DOHH2 (cell line): ENCODE results near the gene PER1.

Experiments
- EZH2phosphoT487 ChIP-seq: fragments of 200-600 bp; sonication (generic); IDR thresholded peaks from 2 replicates; pipeline ENCODE4 v1.6.1; 2017; ENCODE audit warnings: borderline replicate concordance, mild to moderate bottlenecking, antibody characterized with exemption, low read length, moderate library complexity, mixed read lengths
- TF ChIP-seq, protein P1 (sequence below): fragments of 200-600 bp; sonication (generic); IDR thresholded peaks from one replicate; pipeline ENCODE4 v1.5.1; 2014; ENCODE audit warnings: antibody characterized with exemption, mild to moderate bottlenecking, low read depth, low read length; ENCODE audit not compliant: poor library complexity, severe bottlenecking

DNA sequence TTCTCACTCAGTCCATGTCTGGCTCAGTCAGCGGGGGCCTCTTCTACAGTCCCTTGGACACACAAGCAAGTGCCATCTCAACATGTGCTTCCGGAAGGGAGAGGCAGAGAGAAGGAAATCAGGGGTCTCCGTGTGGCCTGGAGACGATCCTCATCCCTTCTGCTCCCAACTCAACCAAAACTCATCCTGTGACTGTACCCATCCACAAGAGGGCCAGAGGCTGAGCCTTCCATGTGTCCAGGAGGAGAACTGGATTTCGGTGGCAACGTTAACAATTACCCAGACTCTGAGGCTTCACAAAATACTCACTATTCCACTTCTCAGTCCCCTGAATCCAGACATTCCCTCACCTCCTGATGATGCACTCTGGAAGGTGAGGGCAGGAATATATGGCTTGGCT lies 56.8 kb downstream of the PER1 start:
- TF ChIP-seq, protein P1, sequence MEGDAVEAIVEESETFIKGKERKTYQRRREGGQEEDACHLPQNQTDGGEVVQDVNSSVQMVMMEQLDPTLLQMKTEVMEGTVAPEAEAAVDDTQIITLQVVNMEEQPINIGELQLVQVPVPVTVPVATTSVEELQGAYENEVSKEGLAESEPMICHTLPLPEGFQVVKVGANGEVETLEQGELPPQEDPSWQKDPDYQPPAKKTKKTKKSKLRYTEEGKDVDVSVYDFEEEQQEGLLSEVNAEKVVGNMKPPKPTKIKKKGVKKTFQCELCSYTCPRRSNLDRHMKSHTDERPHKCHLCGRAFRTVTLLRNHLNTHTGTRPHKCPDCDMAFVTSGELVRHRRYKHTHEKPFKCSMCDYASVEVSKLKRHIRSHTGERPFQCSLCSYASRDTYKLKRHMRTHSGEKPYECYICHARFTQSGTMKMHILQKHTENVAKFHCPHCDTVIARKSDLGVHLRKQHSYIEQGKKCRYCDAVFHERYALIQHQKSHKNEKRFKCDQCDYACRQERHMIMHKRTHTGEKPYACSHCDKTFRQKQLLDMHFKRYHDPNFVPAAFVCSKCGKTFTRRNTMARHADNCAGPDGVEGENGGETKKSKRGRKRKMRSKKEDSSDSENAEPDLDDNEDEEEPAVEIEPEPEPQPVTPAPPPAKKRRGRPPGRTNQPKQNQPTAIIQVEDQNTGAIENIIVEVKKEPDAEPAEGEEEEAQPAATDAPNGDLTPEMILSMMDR = no peak
- TF ChIP-seq EZH2phosphoT487 = no peak
